Body of pancreas (tissue), 4 donors: ENCODE measurements around the gene HNRNPF. TPM values are rescaled to one million over a fixed set of nuclear protein-coding genes. Genes with fewer than 3 reads are reported as not detected.

Source experiments
- ATAC-seq: fragments of 150-250 bp; one replicate; pipeline ENCODE4 v1.9.1; 2016
- DNase-seq, 4 donors: peaks; one replicate each; pipeline ENCODE4 v3.0.0-alpha.2; 2019
- H3K27ac ChIP-seq, 4 donors: fragments of 200-600 bp; sonication (generic); 1 replicate in 3 of 4; 2 replicates in 1 of 4; pipeline versions ENCODE4 v1.5.1 to v1.6.1; 2016 to 2019; ENCODE audit warnings: mild to moderate bottlenecking in 1 of 4, mixed read lengths in 1 of 4, moderate library complexity in 1 of 4
- H3K27me3 ChIP-seq, 2 donors: fragments of 200-600 bp; sonication (generic); one replicate each; pipeline ENCODE4 v1.6.0; 2016; ENCODE audit warnings: mild to moderate bottlenecking in 1 of 2
- H3K36me3 ChIP-seq, 2 donors: fragments of 200-600 bp; sonication (generic); replicated peaks in 1 of 2; 2 replicates each; pipeline ENCODE4 v1.5.1; 2016; ENCODE audit warnings: low read depth in 2 of 2; ENCODE audit not compliant: insufficient read depth in 1 of 2
- H3K4me1 ChIP-seq: fragments of 200-600 bp; sonication (generic); one replicate; pipeline ENCODE4 v1.6.0; 2016
- H3K4me3 ChIP-seq, 2 donors: fragments of 200-600 bp; sonication (generic); 1 replicate in 1 of 2; 2 replicates in 1 of 2; pipeline ENCODE4 v1.5.1; 2016 to 2019
- H3K9me3 ChIP-seq, 3 donors: fragments of 200-600 bp; sonication (generic); 1 replicate in 2 of 3; 2 replicates in 1 of 3; pipeline ENCODE4 v1.5.1; 2016
- POLR2A ChIP-seq, 3 donors: fragments of 450-650 bp; IDR thresholded peaks; one replicate each; pipeline ENCODE4 v1.6.1; 2016; ENCODE audit warnings: antibody characterized with exemption in 3 of 3, mild to moderate bottlenecking in 2 of 3
- WGBS, 2 donors: methylation state at CpG; one replicate each; pipeline ENCODE4 v1.1.5; 2017; 5-methylcytosine and 5-hydroxymethylcytosine counted together
- intact Hi-C: fragments of 100-400 bp; cut with DNase I; formaldehyde crosslinking; loops from one replicate; pipeline ENCODE4 v1.15.1; 2023
- total RNA-seq, 2 donors: library from RNA; depleted of rRNA; stranded (reverse); fragments of >200 nt; gene quantifications; one replicate each; pipeline ENCODE4 v1.1.0, GENCODE V29; 2016
- TF ChIP-seq, protein P1 (sequence below), 7 experiments: fragments of 450-650 bp in 4 of 7; fragments of 200-600 bp in 3 of 7; sonication (generic) in 3 of 7; IDR thresholded peaks; one replicate each; pipeline ENCODE4 v1.5.1; 2016 to 2019; ENCODE audit warnings: antibody characterized with exemption in 7 of 7

Gene HNRNPF
- total RNA-seq, 2 donors from 2014 or later, result 33.6 to 80.9 TPM

DNA sequence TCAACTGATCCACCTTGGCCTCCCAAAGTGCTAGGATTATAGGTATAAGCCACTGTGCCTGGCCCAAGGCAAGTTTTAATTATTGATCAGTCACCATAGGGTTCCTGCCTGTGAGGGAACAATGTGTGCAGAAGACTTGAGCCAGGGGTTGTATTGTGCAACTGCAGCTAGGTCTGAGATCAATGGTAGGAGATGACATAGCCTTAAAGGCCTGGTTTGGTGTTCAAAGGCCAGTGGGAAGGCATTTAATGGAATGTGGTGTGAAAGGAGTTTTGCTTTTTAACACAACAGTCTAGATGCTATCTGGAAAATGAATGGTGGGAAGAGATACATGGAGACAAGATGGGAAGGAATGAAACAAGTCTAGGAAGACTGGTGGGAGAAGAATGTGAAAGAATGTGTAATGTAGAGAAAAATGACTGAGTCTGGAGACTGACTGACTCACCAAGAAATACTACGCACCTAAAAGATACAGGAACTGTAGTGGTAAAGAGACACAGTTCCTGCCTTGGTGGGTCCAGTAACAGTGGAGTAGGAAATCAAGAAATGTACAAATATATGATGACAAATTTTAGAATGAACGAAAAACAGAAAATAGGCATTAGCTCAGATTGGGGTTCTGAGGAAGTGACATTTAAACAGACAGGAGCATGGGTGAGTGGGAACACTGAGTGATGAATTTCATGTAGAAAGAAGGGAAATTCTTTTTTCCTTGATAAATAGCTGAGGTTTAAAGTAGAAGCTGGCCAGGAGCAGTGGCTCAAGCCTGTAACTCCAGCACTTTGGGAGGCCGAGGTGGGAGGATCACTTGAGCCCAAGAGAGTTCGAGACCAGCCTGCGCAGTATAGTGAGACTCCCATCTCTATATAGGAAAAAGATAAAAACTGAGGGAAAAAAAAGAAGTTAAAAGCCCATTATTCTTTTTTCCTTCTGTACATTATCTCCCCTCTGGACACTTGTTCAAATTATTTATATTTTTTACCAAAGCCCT, 9.4 kb downstream of the HNRNPF start:
- H3K9me3 ChIP-seq, result no peaks in the 10 kb centered on the region
- peaks cover 87% of the 10 kb centered on the region for H3K4me1 ChIP-seq
- H3K36me3 ChIP-seq, result no peaks in the 10 kb centered on the region
- H3K27me3 ChIP-seq, result no peaks in the 10 kb centered on the region
- TF ChIP-seq, protein P1, sequence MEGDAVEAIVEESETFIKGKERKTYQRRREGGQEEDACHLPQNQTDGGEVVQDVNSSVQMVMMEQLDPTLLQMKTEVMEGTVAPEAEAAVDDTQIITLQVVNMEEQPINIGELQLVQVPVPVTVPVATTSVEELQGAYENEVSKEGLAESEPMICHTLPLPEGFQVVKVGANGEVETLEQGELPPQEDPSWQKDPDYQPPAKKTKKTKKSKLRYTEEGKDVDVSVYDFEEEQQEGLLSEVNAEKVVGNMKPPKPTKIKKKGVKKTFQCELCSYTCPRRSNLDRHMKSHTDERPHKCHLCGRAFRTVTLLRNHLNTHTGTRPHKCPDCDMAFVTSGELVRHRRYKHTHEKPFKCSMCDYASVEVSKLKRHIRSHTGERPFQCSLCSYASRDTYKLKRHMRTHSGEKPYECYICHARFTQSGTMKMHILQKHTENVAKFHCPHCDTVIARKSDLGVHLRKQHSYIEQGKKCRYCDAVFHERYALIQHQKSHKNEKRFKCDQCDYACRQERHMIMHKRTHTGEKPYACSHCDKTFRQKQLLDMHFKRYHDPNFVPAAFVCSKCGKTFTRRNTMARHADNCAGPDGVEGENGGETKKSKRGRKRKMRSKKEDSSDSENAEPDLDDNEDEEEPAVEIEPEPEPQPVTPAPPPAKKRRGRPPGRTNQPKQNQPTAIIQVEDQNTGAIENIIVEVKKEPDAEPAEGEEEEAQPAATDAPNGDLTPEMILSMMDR (IDR thresholded peaks at IDR 0.05), result no peak
- TF ChIP-seq POLR2A (IDR thresholded peaks at IDR 0.05), result no peak
- 87 to 88% methylated on average over 5 of the region's 5 CpGs for WGBS, 2 donors
- ATAC-seq, result no peak
- peak overlapping the region in 2 of 4 donors; percentile 19 to 99 for H3K27ac ChIP-seq
- no peak overlapping the region for H3K4me3 ChIP-seq
- DNase-seq, result peak in 2 of 4 donors; percentile 22 to 38
- intact Hi-C loops, result no loop called here

DNA sequence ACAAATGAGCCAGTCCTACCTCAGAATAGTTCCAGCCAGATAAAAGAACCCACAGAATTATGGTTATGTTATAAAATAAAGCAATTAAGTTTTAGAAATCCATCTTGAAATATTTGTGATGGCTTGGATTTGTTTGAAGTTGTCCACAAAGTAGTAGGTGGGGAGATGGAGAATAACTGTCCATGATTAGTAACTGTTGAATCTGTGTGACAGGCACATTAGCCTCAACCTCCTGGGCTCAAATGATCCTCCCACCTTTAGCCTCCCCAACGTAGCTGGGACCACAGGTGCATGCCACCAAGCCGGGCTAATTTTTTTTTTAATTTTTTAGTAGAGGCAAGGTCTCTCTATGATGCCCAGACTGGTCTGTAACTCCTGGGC, 10.1 kb downstream of the HNRNPF start:
- 64 to 66% methylated on average over 2 of the region's 2 CpGs for WGBS, 2 donors
- TF ChIP-seq POLR2A (IDR thresholded peaks at IDR 0.05), result no peak
- TF ChIP-seq, protein P1 (IDR thresholded peaks at IDR 0.05), result no peak
- ATAC-seq, result no peak
- peak overlapping the region in 2 of 4 donors; percentile 19 to 99 for H3K27ac ChIP-seq
- peaks cover 0 to 4% of the 10 kb centered on the region in 2 donors for H3K36me3 ChIP-seq
- H3K9me3 ChIP-seq, result no peaks in the 10 kb centered on the region
- intact Hi-C loops, result no loop called here
- H3K4me3 ChIP-seq, result no peak overlapping the region
- no peak for DNase-seq
- H3K27me3 ChIP-seq, result no peaks in the 10 kb centered on the region
- H3K4me1 ChIP-seq, result peaks cover 84% of the 10 kb centered on the region

DNA sequence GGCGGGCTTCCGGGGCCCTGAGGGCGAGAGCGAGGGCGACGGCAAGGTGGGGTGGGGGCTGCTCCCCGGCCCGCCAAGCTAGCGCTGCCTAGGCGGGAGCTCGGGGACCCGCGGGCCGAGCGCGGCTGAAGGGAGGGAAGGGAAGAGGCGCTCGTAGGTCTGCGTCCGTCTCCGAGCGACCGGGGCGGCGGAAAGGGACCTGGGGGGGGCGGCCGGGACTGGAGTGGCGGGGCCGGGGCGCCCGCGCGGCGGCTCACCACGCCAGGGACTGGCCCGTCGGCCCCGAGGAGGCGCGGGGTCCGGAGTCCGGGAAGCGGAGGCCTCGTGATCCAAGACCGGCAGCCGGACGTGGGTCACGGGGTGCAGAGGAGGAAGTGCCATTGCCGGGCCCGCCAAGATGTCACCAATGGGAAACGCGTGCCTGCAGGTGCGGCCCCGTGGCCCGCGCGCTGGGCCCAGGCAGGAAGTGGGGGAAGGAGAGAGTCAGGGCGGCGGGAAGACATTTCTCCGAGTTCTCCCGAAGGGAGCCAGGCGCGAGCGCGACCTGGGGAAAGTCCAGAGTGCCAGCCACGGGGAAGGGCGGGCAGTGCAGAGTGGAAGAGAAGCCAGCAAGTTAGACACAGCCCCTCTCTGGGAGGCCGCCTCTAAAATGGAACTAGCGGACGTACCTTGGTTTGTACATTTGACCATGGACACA, 11.9 kb downstream of the HNRNPF start:
- peak overlapping the region; percentile 46 to 78 for H3K4me3 ChIP-seq
- intact Hi-C loops, result no loop called here
- peaks cover 7 to 11% of the 10 kb centered on the region in 2 donors for H3K36me3 ChIP-seq
- H3K27ac ChIP-seq, result peak overlapping the region; percentile 94 to 99 (median 98)
- peaks cover 65% of the 10 kb centered on the region for H3K4me1 ChIP-seq
- ATAC-seq (peak; percentile 86), DNase-seq (peak; percentile 88 to 94 (median 92))
- no peaks in the 10 kb centered on the region for H3K27me3 ChIP-seq
- no peaks in the 10 kb centered on the region for H3K9me3 ChIP-seq
- WGBS, 2 donors, result 0 to 1% methylated on average over 13 to 52 of the region's 70 CpGs
- peak; percentile 53 to 72 (median 55) for TF ChIP-seq POLR2A (IDR thresholded peaks at IDR 0.05)
- TF ChIP-seq, protein P1 (IDR thresholded peaks at IDR 0.05), result peak in 1 of 7 experiments; percentile 5

DNA sequence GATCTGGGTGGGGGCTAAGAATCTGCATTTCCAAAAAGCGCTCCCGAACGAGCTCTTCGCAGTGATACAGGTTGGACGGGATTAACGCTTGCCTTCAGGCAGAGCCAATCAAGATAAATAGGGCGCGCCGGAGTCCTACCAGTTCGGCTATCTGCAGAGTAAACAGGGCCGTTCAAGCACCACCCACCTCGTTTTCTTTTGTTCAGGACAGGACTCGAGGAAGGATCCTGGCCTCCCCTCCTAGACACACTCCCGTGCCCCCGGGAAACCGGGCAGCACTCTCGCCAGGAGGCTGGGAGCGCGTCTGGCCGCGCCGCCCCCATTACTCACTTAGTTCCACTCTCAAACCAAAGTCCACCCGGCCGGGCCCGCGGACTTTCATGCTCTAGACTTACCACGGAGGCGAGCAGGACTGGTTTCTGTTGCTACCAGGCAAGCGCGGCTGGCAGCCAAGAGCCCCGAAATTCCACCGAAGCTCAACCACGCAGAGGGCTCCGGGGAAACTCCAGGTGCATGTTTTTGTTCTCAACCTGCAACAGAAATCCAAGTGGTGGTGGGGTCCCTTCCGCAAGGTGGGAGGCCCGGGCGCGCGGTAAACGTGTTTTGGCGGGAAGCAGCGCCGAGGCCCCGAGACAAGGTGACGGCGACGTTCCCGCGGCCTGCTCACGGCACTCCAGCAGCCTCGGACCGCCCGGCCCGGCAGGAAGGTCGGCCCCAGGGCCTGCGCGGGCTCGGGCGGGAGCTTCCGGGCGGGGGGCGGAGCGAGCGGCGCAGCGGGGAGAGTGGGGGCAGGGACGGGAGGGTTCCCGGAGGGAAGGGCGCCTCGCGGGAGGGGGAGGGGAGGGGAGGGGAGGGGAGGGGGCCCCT, 12.7 kb downstream of the HNRNPF start:
- peak; percentile 77 to 81 (median 78) for DNase-seq
- H3K36me3 ChIP-seq, result peaks cover 7 to 17% of the 10 kb centered on the region in 2 donors
- intact Hi-C loops, result no loop called here
- peak; percentile 82 for ATAC-seq
- H3K9me3 ChIP-seq, result no peaks in the 10 kb centered on the region
- WGBS, 2 donors, result 3 to 24% methylated on average over 4 to 39 of the region's 71 CpGs
- H3K4me3 ChIP-seq, result peak overlapping the region; percentile 46 to 78
- TF ChIP-seq, protein P1 (IDR thresholded peaks at IDR 0.05), result no peak
- TF ChIP-seq POLR2A (IDR thresholded peaks at IDR 0.05), result peak in 2 of 3 donors; percentile 22 to 46
- no peaks in the 10 kb centered on the region for H3K27me3 ChIP-seq
- H3K27ac ChIP-seq, result peak overlapping the region; percentile 94 to 99 (median 98)
- H3K4me1 ChIP-seq, result peaks cover 57% of the 10 kb centered on the region
